Gastroesophageal sphincter (tissue), 3 donors: Measurements from ENCODE around the gene ATAD3B.

ENCODE experiments used
- EP300 ChIP-seq: sonication (generic); formaldehyde crosslinking; IDR thresholded peaks from one replicate; pipeline ENCODE4 v1.6.1; 2017; ENCODE audit warnings: antibody characterized with exemption, mild to moderate bottlenecking
- POLR2A ChIP-seq, 2 donors: fragments of 450-650 bp; IDR thresholded peaks; one replicate each; pipeline ENCODE4 v1.6.1; 2017; ENCODE audit warnings: antibody characterized with exemption in 2 of 2, mild to moderate bottlenecking in 2 of 2, moderate library complexity in 1 of 2
- POLR2AphosphoS5 ChIP-seq: sonication (generic); formaldehyde crosslinking; IDR thresholded peaks from one replicate; pipeline ENCODE4 v1.6.1; 2017; ENCODE audit warnings: antibody characterized with exemption
- TF ChIP-seq, protein P1 (sequence below), 4 experiments: fragments of 200-600 bp in 2 of 4; fragments of 450-650 bp in 2 of 4; sonication (generic) in 1 of 4; IDR thresholded peaks; one replicate each; pipeline ENCODE4 v1.5.1; 2017 to 2019; ENCODE audit warnings: antibody characterized with exemption in 4 of 4, mild to moderate bottlenecking in 2 of 4, moderate library complexity in 2 of 4

DNA sequence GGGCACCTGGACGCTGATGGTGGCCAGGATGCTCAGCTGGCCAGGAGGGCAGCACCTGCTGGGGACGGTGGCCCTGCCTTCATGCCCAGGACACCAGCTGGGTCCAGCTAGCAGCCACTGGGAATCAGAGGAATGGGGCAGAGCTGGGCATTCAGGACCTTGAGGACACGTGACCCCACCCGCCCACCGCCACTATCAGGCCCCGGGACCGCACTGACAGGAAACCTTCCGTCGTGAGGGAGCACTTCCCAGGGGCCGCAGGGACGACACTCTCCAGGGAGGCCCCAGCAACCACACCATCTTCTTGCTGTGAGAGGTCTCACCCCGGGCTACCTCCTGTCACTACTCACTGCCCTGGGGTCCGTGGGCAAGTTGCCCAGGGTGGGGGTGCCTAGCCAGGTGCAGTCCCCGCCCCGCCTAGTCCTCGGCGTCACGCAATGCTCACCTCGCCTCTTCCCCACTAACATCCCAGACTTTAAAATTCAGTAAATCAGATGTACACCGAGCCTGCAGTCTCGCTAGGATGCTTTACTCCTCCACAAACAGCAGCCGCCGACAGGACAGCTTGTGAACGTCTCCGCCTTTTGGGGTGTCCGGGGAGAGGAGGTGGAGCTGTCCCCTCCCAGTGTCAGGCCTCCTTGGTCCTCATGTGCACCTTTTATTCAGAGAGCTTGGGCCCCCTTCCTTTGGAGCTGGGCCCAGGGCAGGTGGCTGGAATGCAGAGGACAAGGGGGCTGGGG, 31.1 kb upstream of the ATAD3B start:
- TF ChIP-seq EP300, result no peak
- no peak for TF ChIP-seq POLR2AphosphoS5
- TF ChIP-seq, protein P1, sequence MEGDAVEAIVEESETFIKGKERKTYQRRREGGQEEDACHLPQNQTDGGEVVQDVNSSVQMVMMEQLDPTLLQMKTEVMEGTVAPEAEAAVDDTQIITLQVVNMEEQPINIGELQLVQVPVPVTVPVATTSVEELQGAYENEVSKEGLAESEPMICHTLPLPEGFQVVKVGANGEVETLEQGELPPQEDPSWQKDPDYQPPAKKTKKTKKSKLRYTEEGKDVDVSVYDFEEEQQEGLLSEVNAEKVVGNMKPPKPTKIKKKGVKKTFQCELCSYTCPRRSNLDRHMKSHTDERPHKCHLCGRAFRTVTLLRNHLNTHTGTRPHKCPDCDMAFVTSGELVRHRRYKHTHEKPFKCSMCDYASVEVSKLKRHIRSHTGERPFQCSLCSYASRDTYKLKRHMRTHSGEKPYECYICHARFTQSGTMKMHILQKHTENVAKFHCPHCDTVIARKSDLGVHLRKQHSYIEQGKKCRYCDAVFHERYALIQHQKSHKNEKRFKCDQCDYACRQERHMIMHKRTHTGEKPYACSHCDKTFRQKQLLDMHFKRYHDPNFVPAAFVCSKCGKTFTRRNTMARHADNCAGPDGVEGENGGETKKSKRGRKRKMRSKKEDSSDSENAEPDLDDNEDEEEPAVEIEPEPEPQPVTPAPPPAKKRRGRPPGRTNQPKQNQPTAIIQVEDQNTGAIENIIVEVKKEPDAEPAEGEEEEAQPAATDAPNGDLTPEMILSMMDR (IDR thresholded peaks at IDR 0.05), result no peak
- TF ChIP-seq POLR2A (IDR thresholded peaks at IDR 0.05), result no peak
